Thoracic aorta (tissue), 2 donors: Measurements from ENCODE around the gene FBXO40. TPM values are rescaled to one million over a fixed set of nuclear protein-coding genes. Genes with fewer than 3 reads are reported as not detected.
"Not testable (repeated sequence)": the region's sequence is repeated elsewhere in the genome, so short reads cannot be mapped to it uniquely, and the experiment has no call there.

Experiments used
- ATAC-seq: fragments of 150-250 bp; one replicate; pipeline ENCODE4 v1.8.0; 2017; ENCODE audit warnings: low read depth; ENCODE audit not compliant: insufficient number of reproducible peaks, low FRiP score
- DNase-seq: peaks from one replicate; pipeline ENCODE4 v3.0.0-alpha.2; 2020; ENCODE audit warnings: low spot score
- H3K27ac ChIP-seq, 2 donors: fragments of 200-600 bp; sonication (generic); 1 replicate in 1 of 2; 2 replicates in 1 of 2; pipeline ENCODE4 v1.5.1; 2016; ENCODE audit warnings: mild to moderate bottlenecking in 2 of 2, moderate library complexity in 2 of 2
- H3K27me3 ChIP-seq: fragments of 200-600 bp; sonication (generic); replicated peaks from 2 replicates; pipeline ENCODE4 v1.6.0; 2016; ENCODE audit warnings: mild to moderate bottlenecking; ENCODE audit not compliant: insufficient read depth
- H3K36me3 ChIP-seq: fragments of 200-600 bp; sonication (generic); one replicate; pipeline ENCODE4 v1.5.1; 2016
- H3K4me1 ChIP-seq, 2 donors: fragments of 200-600 bp; sonication (generic); 1 replicate in 1 of 2; 2 replicates in 1 of 2; pipeline versions ENCODE4 v1.5.1 to v1.6.0; 2016; ENCODE audit warnings: low read depth in 2 of 2, mild to moderate bottlenecking in 1 of 2; ENCODE audit not compliant: control insufficient read depth in 1 of 2
- H3K4me3 ChIP-seq: fragments of 200-600 bp; sonication (generic); 2 replicates; pipeline ENCODE4 v1.5.1; 2016; ENCODE audit warnings: mild to moderate bottlenecking
- H3K9me3 ChIP-seq: fragments of 200-600 bp; sonication (generic); 2 replicates; pipeline ENCODE4 v1.5.1; 2016
- CTCF ChIP-seq: fragments of 200-600 bp; sonication (generic); IDR thresholded peaks from one replicate; pipeline ENCODE4 v1.5.1; 2019; ENCODE audit warnings: antibody characterized with exemption
- total RNA-seq, 2 donors: library from RNA; depleted of rRNA; stranded (reverse); fragments of >200 nt; gene quantifications; one replicate each; pipeline versions ENCODE4 v1.1.0 to v1.2.3, GENCODE V29; 2016

The FBXO40 gene
- total RNA-seq, 2 donors from 2014 or later: not detected

GRCh38 chr3:121574449-121574848 lies 18.7 kb upstream of the FBXO40 start:
- Histone ChIP-seq H3K27me3 (no peaks in the 10 kb centered on the region), H3K9me3 (no peaks in the 10 kb centered on the region), H3K4me3 (no peak overlapping the region), H3K27ac (no peak overlapping the region), H3K4me1 (no peaks in the 10 kb centered on the region), H3K36me3 (no peaks in the 10 kb centered on the region)
- no peak for TF ChIP-seq CTCF
- DNase-seq (no peak), ATAC-seq (no peak)

- no peak for ATAC-seq
- Histone ChIP-seq H3K27ac (no peak overlapping the region), H3K27me3 (no peaks in the 10 kb centered on the region), H3K4me1 (no peaks in the 10 kb centered on the region), H3K36me3 (no peaks in the 10 kb centered on the region), H3K4me3 (no peak overlapping the region), H3K9me3 (no peaks in the 10 kb centered on the region)
- no peak for DNase-seq
- no peak for TF ChIP-seq CTCF
Observed at GRCh38 chr3:121581691-121582090, 11.5 kb upstream of the FBXO40 start.

GRCh38 chr3:121584418-121584817 lies 8.8 kb upstream of the FBXO40 start:
- Histone ChIP-seq H3K36me3 (no peaks in the 10 kb centered on the region), H3K9me3 (no peaks in the 10 kb centered on the region), H3K27ac (no peak overlapping the region), H3K4me3 (no peak overlapping the region), H3K27me3 (no peaks in the 10 kb centered on the region), H3K4me1 (no peaks in the 10 kb centered on the region)
- no peak for DNase-seq
- ATAC-seq: no peak
- no peak for TF ChIP-seq CTCF

- H3K4me3 ChIP-seq, ATAC-seq, H3K27me3 ChIP-seq, H3K27ac ChIP-seq, H3K36me3 ChIP-seq, H3K9me3 ChIP-seq, DNase-seq, H3K4me1 ChIP-seq: not testable (repeated sequence)
Observed at GRCh38 chr3:121593806-121594205, 627 bp downstream of the FBXO40 start.

- no peaks in the 10 kb centered on the region for H3K36me3 ChIP-seq
- H3K27ac ChIP-seq: no peak overlapping the region
- no peak for TF ChIP-seq CTCF
- H3K9me3 ChIP-seq: no peaks in the 10 kb centered on the region
- ATAC-seq (no peak), DNase-seq (no peak)
- H3K4me3 ChIP-seq: no peak overlapping the region
- H3K4me1 ChIP-seq: peaks cover 0 to 9% of the 10 kb centered on the region in 2 donors
- H3K27me3 ChIP-seq: no peaks in the 10 kb centered on the region
Observed at GRCh38 chr3:121594850-121595249, 1.7 kb downstream of the FBXO40 start.

- Histone ChIP-seq H3K4me1 (peaks cover 0 to 10% of the 10 kb centered on the region in 2 donors), H3K4me3 (no peak overlapping the region), H3K27ac (no peak overlapping the region), H3K9me3 (no peaks in the 10 kb centered on the region), H3K27me3 (no peaks in the 10 kb centered on the region), H3K36me3 (no peaks in the 10 kb centered on the region)
- TF ChIP-seq CTCF: no peak
- no peak for ATAC-seq
- DNase-seq: no peak
Observed at GRCh38 chr3:121595765-121596406, 2.7 kb downstream of the FBXO40 start.
